ENCODE measurements around the gene KCNQ1.

DNA sequence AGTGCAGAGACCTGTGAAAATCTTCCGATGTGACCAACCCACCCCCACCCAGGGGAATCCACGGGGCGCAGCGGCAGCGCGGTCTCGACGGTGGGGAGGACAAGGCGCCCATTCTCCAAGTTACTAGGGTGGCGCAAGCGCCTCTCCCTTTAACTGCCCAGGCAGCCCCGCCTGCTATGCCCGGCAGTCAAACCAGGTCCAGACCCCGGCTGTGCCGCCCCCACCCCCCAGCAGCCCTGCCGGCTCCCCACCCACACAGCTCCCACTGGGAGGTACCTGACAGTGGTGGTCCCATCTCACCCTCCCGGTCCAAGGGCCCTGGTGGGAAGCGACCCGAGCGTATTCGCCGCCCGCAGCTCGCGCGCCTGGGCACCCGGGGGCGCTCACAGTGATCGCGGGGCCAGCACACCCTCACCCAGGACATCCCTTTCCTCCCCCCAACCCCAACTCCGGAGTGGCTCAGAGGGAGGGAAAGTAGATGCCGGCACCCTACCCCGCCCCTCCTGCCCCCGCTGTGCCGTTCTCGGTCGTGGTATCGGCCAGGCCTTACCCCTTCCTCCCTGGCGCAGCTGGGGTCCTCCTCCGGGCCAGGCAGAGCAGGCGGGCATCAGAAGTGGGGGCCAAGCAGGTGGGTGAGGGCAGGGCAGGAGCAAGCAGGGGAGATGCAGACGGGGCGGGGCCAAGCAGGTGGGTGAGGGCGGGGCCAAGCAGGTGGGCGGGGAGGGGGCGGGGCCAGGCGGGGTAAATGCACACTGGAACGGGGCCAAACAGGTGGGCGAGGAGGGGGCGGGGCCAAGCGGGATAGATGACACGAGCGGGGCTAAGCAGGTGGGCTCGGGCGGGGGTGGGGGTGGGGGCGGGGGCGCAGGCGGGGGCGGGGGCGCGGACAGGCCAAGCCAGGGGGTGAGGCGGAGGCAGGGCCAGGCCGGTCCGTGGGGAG is 657 bp upstream of the KCNQ1 start, which contains the start of gene TRPM5:
- TF ChIP-seq, protein P1, sequence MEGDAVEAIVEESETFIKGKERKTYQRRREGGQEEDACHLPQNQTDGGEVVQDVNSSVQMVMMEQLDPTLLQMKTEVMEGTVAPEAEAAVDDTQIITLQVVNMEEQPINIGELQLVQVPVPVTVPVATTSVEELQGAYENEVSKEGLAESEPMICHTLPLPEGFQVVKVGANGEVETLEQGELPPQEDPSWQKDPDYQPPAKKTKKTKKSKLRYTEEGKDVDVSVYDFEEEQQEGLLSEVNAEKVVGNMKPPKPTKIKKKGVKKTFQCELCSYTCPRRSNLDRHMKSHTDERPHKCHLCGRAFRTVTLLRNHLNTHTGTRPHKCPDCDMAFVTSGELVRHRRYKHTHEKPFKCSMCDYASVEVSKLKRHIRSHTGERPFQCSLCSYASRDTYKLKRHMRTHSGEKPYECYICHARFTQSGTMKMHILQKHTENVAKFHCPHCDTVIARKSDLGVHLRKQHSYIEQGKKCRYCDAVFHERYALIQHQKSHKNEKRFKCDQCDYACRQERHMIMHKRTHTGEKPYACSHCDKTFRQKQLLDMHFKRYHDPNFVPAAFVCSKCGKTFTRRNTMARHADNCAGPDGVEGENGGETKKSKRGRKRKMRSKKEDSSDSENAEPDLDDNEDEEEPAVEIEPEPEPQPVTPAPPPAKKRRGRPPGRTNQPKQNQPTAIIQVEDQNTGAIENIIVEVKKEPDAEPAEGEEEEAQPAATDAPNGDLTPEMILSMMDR (IDR thresholded peaks at IDR 0.05) = no peak
- TF ChIP-seq EP300 (IDR thresholded peaks at IDR 0.05) = no peak

Data from sigmoid colon (tissue), 4 donors.